Activated CD8-positive, alpha-beta memory T cell treated with anti-CD3 and anti-CD28 coated beads for 36 hours (primary cell): ENCODE data around the gene POTEJ. TPM values are rescaled to one million over a fixed set of nuclear protein-coding genes. Genes with fewer than 3 reads are reported as not detected.
"Not testable (repeated sequence)": the region's sequence is repeated elsewhere in the genome, so short reads cannot be mapped to it uniquely, and the experiment has no call there.

Source experiments
- CTCF ChIA-PET: fragments of 350-600 bp; sonication (Branson Sonifier 250); formaldehyde crosslinking; loops from one replicate; lab custom pipeline; 2021; ENCODE audit warnings: antibody characterized with exemption; lab: Charles Lee
- POLR2A ChIA-PET: fragments of 350-600 bp; sonication (Branson Sonifier 250); formaldehyde crosslinking; loops from one replicate; lab custom pipeline; 2021; ENCODE audit warnings: antibody characterized with exemption; lab: Charles Lee
- total RNA-seq, 2 experiments: library from RNA; stranded (reverse); gene quantifications; one replicate each; pipeline ENCODE4 v1.2.3, GENCODE V29; 2021

The POTEJ gene
- total RNA-seq: not detected

DNA sequence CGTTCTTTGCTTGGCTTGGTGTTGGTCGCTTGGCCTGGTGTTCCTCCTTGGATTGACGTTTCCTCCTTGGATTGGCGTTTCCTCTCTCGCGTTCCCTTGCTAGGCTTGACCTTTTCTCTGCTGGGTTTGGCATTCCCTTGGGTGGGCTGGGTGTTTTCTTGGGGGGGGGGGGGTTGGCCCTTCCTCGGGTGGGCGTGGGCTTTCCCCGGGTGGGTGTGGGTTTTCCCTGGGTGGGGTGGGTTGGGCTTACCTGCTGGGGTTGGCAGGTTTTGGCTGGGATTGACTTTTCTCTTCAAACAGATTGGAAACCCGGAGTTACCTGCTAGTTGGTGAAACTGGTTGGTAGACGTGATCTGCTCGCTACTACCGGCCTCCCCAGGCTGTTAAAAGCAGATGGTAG is at the start of gene POTEJ:
POTEJ (plus strand) TSS at position 301 of the 400 bp plus-strand sequence; CDS start at position 394, 93 bp downstream.
- POLR2A ChIA-PET, CTCF ChIA-PET: not testable (repeated sequence)

DNA sequence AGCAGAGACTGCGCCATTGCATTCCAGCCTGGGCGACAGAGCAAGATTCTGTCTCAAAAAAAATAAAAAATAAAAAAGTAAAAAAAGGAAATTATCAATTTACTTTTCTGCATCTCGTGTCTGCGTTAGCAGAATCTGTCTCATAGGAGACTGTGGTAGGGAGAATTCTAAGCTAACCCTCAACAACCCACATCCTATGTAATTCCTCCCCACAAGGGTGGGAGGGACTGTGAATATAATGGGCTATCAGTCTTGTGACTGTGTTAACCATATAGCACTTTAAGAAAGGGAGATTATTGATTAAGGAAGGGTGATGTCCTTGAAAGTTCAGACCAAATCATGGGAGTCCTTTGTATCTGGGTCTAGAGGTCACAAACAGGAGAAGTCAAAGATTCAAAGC is 45.1 kb upstream of the POTEJ start:
- POLR2A ChIA-PET, CTCF ChIA-PET: not testable (repeated sequence)

DNA sequence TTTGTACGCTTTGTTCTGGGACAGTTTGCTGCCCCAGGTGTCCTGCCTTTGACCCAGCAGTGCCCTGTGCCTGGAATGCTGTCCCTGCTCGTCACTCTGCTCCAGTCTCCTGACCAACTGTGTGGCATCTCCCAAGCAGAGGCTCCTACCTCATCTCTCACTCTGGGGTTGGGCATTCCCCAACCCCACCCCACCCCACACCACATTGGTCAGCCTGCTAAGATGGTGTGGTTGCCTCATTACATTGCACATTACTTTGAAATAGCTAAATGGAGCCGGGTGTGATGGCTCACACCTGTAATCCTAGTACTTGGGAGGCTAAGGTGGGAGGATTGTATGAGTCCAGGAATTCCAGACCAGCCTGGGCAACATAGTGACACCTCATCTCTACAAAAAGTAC is 39.3 kb upstream of the POTEJ start:
- POLR2A ChIA-PET, CTCF ChIA-PET: not testable (repeated sequence)

DNA sequence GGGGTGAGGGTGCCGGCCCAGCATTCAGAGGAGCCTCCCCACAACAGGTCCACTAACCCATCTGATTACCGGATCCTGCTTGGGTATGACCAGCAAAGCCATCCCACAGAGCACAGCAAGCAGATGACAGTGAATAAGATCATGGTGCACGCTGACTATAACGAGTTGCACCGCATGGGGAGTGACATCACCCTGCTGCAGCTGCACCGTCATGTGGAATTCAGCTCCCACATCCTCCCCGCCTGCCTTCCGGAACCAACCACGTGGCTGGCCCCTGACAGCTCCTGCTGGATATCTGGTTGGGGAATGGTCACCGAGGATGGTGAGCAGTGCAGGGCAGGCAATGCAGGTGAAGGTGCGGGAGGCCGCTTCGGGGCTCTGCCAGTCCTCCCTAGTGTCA is 37.0 kb upstream of the POTEJ start:
- CTCF ChIA-PET, POLR2A ChIA-PET: not testable (repeated sequence)

DNA sequence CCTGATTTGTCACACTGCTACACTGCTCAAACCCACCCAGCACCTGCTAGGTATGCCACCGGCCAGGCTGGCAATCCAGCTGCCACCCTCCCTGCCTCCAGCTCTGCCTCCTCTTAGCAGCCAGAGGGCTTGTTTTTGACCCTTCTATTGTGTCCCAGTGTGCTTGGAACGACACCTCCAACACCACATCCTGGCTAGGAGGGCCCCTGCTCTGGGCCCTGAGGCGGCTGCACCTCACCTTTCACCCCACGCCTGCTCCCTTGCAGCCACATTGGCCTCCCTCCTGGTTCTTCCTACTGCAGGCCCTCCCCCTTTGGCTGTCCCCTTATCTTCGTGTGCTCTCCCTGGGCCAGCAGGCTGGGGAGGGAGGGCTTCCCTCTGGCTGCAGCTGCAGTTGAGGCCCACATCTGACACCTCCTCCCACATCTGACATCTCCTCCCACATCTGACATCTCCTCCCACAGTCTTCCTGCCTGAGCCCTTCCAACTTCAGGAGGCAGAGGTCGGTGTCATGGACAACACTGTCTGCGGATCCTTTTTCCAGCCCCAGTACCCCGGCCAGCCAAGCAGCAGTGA is 34.9 kb upstream of the POTEJ start:
- POLR2A ChIA-PET: not testable (repeated sequence)

DNA sequence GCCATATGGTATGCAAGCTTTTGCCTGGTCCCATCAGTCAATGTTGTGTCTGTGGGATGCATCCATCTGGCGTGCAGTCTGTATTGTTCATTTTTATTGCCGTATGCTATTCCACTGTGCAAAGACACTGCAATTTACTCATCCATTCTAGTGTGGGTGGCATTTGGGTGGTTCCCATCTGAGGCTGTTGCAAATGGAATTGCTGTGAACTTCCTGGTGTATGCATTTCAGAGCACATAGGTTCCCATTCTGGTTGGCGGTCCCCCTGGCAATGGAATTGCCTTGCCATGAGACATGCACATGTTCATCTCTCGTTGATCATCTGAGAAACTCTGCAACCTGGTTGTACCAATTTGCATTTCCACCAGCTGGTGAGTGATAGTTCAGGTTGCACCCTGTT is 33.7 kb upstream of the POTEJ start:
- POLR2A ChIA-PET, CTCF ChIA-PET: not testable (repeated sequence)

More for the DNA sequence above, 34.9 kb upstream of the POTEJ start:
- CTCF ChIA-PET: not testable (repeated sequence)

DNA sequence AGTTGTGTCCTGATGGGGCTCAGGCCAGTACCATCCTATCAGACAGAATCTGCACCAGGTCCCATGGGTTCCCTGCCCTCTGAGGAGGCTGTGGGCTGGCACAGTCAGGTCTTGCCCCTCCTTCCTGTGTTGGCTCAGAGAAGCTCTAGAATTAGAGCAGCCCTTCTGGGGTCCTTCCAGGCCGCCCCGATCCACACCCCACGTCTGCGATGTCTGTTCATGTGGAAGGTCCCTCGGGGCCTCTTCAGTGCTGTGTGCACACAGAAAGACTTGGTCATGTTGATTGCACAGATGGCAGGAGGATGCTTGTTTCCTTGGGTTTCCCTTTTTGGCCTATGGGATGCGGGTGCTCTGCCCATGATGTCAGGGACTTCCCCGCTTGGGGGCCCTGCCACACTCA is 32.1 kb upstream of the POTEJ start:
- POLR2A ChIA-PET, CTCF ChIA-PET: not testable (repeated sequence)

DNA sequence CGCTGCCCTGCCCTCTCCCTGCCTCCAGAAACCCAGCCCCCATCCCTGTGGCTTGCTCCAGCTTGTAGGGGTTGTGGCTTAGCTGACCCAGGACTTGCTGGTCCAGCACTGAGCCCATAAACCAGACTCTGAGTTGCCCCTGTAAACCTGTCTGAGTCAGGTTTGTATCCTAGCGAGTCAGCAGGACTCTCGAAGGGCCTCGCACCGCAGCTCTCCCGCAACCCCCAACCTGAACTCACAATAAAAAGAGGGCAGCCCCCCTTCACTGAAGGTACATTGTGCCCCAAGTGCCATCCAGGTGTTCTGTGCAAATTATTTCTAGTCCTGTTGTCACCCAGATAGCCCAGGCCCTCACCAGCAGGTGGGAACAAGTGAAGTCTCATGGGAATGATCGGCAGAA is 29.7 kb upstream of the POTEJ start:
- CTCF ChIA-PET, POLR2A ChIA-PET: not testable (repeated sequence)

DNA sequence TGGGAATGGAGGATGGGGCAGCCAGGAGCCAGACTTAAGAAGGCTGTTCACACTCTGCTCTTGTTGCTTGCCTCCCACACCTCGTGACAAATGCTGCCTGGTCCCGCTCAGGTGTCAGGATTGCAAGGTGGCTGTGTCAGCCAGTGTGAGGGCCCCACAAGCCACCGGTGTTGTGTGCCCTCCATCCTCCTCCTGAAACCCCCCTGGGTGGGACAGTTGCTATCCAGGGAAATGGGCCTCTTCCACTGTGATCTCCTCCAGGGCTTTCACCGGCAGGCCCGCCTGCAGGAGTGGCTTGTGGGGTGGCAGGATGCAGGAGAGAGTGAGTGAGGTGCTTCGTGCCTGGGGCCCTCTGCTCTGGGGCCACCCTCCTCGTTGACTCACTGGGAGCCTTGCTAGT is 28.3 kb upstream of the POTEJ start:
- POLR2A ChIA-PET, CTCF ChIA-PET: not testable (repeated sequence)

DNA sequence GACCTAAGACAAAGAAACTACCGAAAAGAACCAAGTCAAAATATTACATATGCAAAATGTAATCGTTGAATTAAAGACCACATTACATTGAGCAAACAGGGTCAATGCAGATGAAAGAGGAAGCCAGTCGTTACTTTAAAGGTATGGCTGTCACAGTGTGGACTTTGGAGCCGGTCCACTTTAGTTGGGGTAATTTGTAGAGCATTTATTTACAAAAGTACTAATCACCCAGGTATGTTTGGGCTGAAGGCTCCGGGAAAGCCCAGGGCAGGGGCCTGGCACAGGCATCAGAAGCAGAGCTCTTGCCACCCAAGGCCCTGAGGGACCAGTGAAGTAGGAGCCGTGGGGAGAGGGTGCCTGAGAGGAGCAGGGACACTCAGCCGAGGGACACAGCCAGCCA is 27.7 kb upstream of the POTEJ start:
- CTCF ChIA-PET, POLR2A ChIA-PET: not testable (repeated sequence)

DNA sequence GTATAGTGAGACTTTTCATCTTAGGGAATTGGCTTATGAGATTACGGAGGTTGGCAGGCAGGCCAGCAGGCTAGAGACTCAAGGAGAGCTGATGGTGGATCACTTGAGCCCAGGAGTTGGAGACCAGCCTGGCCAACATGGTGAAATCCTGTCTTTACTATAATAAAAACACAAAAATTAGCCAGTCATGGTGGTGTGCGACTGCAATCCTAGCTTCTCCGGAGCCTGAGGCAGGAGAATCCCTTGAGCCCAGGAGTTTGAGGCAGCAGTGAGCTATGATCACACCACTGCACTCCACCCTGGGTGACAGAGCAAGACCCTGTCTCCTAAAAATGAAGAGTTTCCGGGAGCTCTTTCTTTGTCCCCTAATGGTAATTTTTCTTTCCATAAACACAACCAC is 26.5 kb upstream of the POTEJ start:
- POLR2A ChIA-PET, CTCF ChIA-PET: not testable (repeated sequence)

DNA sequence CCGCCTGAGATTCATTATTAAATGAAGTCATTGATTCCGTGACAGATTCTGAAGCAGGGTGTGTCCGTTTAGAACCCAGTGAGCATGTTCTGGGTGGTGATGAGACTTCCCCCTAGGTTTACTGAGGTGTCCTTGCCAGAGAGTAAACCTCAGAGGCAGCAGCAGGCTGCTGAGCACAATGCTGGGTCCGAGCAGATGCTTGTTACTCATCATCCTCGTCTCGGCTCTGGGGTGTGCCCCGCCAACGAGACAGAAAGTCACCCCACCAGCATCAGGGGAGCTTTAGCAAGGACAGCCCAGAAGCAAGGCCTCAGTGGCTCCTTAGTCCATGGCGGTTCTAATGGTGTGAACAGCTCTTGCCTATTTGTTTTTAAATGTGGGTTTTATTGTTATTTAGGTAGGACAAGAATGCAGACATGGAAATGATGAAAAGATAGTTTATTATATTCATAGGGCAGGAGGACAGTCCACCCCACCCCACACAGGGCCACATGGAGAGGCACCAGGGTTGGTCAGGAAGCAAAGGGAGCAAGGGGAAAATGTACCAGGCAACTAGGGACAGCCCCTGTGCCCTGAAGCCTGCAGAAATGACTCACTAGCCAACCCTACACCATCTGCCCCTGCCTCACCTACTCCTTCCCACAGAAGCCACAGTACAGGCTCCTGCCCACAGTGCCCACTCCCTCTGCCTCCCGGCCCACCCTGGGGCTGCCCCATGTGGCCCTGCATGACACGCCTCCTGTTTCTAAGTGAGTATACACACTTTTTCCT is 22.4 kb upstream of the POTEJ start:
- POLR2A ChIA-PET: not testable (repeated sequence)

DNA sequence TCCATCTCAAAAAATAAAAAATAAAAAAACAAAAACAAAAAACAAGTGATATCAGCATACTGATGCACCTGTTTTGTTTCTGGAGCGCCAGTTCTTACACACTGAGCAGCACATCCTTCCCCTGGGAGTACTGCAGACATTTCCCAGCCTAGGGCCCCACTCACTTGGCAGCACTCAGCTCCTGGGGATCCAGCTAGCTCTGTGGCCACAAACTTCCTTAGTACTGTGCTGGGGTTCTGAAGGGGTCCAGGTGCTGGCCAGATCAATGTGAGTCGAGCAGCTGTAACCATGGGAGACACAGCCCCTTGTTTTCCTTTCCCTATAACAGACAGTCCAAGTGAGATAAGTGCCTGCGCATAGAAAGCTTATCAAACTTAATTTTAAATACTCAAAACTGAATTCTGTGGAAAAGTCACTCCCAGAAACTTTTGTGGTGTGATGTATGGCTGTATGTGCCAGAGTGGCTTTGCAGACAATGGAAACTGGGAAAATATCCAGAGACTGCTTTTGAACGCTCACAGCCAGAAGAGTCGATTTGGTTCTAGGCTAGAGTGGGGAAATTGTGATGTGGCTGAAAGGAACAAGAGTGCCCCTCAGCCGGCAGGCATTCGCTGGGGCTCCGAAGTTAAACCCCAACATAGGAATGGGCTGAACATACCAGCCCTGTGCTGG is 20.9 kb upstream of the POTEJ start:
- POLR2A ChIA-PET, CTCF ChIA-PET: not testable (repeated sequence)

More for the DNA sequence above, 22.4 kb upstream of the POTEJ start:
- CTCF ChIA-PET: not testable (repeated sequence)

DNA sequence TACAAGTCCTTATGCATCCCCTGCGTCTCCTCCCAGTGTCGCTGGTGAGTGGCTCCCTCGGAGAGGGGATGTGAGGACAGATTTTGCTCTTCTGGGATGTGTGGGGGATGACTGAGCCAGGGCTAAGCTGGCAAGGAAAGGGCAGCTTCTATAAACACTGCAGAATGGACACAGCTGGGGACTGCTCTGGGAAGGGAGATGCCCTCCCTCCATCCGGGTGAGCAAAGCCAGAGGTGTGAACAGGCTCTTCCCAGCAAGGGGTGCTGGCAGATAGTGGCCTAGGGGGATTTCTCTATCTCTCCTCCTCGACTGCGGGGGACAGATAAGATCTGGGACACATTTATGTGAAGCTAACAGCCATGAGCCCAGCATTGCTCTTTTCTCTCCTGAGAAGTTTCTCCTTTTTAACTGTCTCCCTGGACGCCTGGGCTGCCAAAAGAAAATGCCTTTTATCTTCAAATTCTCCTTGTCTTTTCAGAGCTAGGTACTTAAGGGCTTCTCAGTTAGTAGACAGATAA is 20.3 kb upstream of the POTEJ start:
- POLR2A ChIA-PET: not testable (repeated sequence)

DNA sequence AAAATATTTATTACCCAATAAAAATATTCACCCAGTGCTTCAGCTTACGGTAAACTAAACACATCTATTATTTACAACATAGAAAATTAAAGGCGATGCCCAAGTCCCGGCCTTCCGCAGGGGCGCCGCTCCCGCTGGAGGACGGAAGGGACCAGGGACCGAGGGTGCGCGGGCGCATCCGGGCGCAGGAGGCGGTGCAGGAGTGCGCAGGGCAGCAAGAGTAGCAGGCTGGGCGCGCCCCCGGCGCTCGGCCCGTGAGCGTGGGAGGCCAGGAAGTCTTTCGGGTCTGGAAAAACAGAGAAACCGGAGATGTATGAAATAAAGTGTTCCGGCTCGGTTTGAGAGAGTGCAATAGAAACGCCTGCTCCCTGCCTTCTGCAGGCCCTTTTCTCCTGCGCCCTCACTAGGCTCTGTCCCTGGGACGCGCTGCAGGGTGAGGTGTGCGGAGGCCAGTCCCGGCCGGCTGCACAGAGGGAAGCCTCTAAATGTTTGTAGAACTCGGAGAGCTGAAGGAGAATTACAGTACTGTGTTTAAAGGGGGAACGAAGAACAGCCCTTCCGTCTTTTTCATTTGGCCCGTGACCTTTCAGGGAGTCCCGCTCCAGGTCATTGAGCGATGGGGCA is 18.3 kb upstream of the POTEJ start:
- CTCF ChIA-PET, POLR2A ChIA-PET: not testable (repeated sequence)

More for the DNA sequence above, 20.3 kb upstream of the POTEJ start:
- CTCF ChIA-PET: not testable (repeated sequence)

DNA sequence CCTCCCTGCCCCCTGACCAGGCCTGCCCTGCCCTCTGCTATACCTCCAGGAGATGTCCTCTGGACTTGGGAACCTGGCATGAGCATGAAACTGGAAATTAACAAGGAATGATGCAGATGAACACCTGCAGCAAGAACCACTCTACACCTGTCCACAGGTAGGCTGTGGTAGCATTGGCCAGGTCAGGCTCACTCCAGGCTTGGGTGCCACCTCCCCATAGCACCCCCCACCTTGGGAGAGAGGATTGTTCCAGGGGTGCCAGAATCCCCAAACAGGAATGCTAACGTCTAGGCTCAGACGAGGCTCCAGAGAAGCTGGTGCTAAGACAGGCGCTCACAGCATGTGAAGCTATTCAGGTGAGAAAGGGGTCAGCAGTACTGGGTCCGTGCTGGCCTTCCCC is 17.2 kb upstream of the POTEJ start:
- POLR2A ChIA-PET, CTCF ChIA-PET: not testable (repeated sequence)

DNA sequence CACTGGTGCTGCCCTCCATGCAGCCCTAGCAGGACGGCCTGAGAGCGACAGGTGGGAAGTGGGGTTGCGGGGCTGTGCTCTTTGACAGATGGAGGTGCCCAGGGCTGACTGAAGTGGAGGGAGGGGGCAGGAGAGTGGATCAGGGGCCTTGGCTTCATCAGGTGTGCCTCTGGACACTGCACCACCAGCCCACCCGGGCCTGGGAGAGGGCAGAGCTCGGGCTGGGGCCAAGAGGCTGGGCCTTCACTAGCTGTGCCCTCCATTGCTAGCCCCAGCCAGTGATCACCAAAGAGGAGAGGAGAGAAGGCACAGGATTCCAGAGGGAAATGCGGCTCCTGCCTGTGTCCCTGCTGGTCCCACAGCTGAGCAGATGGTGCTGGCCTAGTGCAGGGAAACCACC is 14.5 kb upstream of the POTEJ start:
- CTCF ChIA-PET, POLR2A ChIA-PET: not testable (repeated sequence)

DNA sequence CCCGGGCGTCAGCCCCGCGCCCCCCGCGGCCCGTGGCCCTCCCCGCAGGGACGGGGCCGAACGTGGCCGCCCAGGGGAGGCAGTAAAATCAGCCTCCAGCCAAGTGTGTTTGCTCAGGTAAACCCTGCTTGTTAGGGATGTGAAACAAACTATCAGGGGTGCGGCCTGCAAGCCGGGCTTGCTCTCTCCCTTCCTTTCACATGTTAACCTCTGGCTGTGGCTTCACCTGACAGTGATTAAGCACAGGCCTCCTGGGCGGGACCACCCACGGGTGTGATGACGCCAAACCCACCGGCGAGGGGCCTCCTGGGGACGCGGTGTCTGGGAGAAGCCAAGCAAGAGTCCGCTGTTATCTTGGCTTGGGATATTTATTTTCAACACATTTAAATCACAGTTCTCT is 13.2 kb upstream of the POTEJ start:
- POLR2A ChIA-PET, CTCF ChIA-PET: not testable (repeated sequence)

DNA sequence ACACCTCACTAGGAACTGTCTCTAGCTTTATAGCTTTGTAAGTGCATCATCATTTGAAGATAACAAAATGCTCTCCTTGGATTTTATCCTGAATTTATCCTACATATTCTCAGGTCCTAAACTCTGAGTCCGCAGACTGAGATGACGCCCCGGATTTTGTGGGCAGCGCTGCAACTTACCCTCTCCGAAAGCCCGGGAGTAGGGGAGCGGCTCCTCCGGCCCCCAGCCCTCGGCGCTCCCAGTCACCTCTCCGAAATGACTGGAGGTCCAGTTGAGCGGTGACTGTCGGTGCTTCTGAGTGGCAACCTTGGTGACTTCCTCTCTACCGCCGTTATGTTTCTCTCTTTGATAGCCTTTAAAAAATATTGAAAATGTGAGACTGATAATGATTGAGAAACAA is 12.8 kb upstream of the POTEJ start:
- POLR2A ChIA-PET, CTCF ChIA-PET: not testable (repeated sequence)

DNA sequence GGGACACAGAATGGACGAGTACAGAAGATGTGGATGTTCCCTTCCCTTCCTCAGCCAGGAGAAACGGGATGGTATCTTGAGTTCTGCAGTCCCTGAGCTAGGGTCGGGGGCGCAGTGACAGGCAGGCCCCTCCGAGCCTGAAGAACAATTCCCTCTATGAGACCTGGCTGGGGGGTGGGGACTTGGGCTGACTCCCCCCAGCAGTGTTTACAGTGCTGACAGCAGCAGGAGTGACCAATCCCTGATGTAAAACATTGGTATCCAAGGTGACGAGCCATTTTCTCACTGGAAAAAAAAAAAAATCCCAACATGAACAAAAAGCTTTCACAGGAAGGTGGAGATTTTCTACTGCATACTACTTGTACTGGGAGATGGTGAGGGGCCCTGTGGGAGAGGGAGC is 11.8 kb upstream of the POTEJ start, which contains the start of gene CFC1:
CFC1 (minus strand) TSS at position 183 of the 400 bp plus-strand sequence. CDS start 288 bp downstream, outside the sequence.
- POLR2A ChIA-PET, CTCF ChIA-PET: not testable (repeated sequence)
